Nephron (organoid): Measurements from ENCODE around the gene OXT.
"Not testable (repeated sequence)": the region's sequence is repeated elsewhere in the genome, so short reads cannot be mapped to it uniquely, and the experiment has no call there.

Experiments
- H3K27ac Mint-ChIP-seq, 3 experiments: 2 replicates each; pipeline ENCODE4 v1.8.0; 2020; ENCODE audit warnings: mixed read lengths in 3 of 3, mild to moderate bottlenecking in 2 of 3, moderate library complexity in 1 of 3
- H3K27me3 Mint-ChIP-seq: 2 replicates; pipeline ENCODE4 v1.8.0; 2021; ENCODE audit warnings: low read depth, mild to moderate bottlenecking, moderate library complexity, mixed read lengths
- H3K36me3 Mint-ChIP-seq: 2 replicates; pipeline ENCODE4 v1.8.0; 2020; ENCODE audit warnings: low read depth, mixed read lengths
- H3K4me1 Mint-ChIP-seq: 2 replicates; pipeline ENCODE4 v1.8.0; 2020; ENCODE audit warnings: mixed read lengths
- H3K4me3 Mint-ChIP-seq, 3 experiments: 2 replicates each; pipeline ENCODE4 v1.8.0; 2020; ENCODE audit warnings: mild to moderate bottlenecking in 3 of 3, mixed read lengths in 3 of 3, moderate library complexity in 2 of 3
- H3K9me3 Mint-ChIP-seq: 2 replicates; pipeline ENCODE4 v1.8.0; 2020; ENCODE audit warnings: mixed read lengths
- CTCF ChIP-seq, 3 experiments: fragments of 200-600 bp; sonication (generic); IDR thresholded peaks; one replicate each; pipeline ENCODE4 v1.5.0; 2021; ENCODE audit warnings: antibody characterized with exemption in 3 of 3; ENCODE audit not compliant: unreplicated experiment in 3 of 3

The OXT gene

GRCh38 chr20:3115190-3116107 lies 44.0 kb downstream of the OXT start:
- no peaks in the 10 kb centered on the region for H3K27me3 Mint-ChIP-seq
- no peak overlapping the region for H3K4me3 Mint-ChIP-seq
- peak; percentile 74 to 80 (median 79) for TF ChIP-seq CTCF (IDR thresholded peaks at IDR 0.05; ENCODE audit: unreplicated experiment in 3 of 3)
- H3K36me3 Mint-ChIP-seq: peaks cover 36% of the 10 kb centered on the region
- H3K27ac Mint-ChIP-seq: no peak overlapping the region
- no peaks in the 10 kb centered on the region for H3K9me3 Mint-ChIP-seq
- no peaks in the 10 kb centered on the region for H3K4me1 Mint-ChIP-seq

- no peaks in the 10 kb centered on the region for H3K9me3 Mint-ChIP-seq
- peaks cover 40% of the 10 kb centered on the region for H3K36me3 Mint-ChIP-seq
- H3K4me3 Mint-ChIP-seq: no peak overlapping the region
- H3K27me3 Mint-ChIP-seq: no peaks in the 10 kb centered on the region
- TF ChIP-seq CTCF (IDR thresholded peaks at IDR 0.05; ENCODE audit: unreplicated experiment in 3 of 3): no peak
- no peak overlapping the region for H3K27ac Mint-ChIP-seq
- H3K4me1 Mint-ChIP-seq: no peaks in the 10 kb centered on the region
These were observed 44.9 kb downstream of the OXT start for GRCh38 chr20:3116341-3116740.

- not testable (repeated sequence) for H3K27me3 Mint-ChIP-seq, H3K4me3 Mint-ChIP-seq, H3K9me3 Mint-ChIP-seq, H3K27ac Mint-ChIP-seq, H3K4me1 Mint-ChIP-seq
- peaks cover 49% of the 10 kb centered on the region for H3K36me3 Mint-ChIP-seq
- TF ChIP-seq CTCF (IDR thresholded peaks at IDR 0.05; ENCODE audit: unreplicated experiment in 3 of 3): peak; percentile 48 to 52 (median 48)
These were observed 46.5 kb downstream of the OXT start for GRCh38 chr20:3117839-3118379.

GRCh38 chr20:3119044-3119443 lies 47.6 kb downstream of the OXT start:
- TF ChIP-seq CTCF (IDR thresholded peaks at IDR 0.05; ENCODE audit: unreplicated experiment in 3 of 3): no peak
- Mint-ChIP-seq H3K4me1 (no peaks in the 10 kb centered on the region), H3K36me3 (peaks cover 56% of the 10 kb centered on the region), H3K27me3 (no peaks in the 10 kb centered on the region), H3K27ac (no peak overlapping the region), H3K9me3 (peaks cover 15% of the 10 kb centered on the region), H3K4me3 (no peak overlapping the region)

- Mint-ChIP-seq H3K4me1 (no peaks in the 10 kb centered on the region), H3K36me3 (peaks cover 64% of the 10 kb centered on the region), H3K9me3 (peaks cover 20% of the 10 kb centered on the region), H3K4me3 (no peak overlapping the region), H3K27ac (no peak overlapping the region), H3K27me3 (no peaks in the 10 kb centered on the region)
- TF ChIP-seq CTCF (IDR thresholded peaks at IDR 0.05; ENCODE audit: unreplicated experiment in 3 of 3): no peak
These were observed 50.0 kb downstream of the OXT start for GRCh38 chr20:3121271-3121911.
